CD4-positive, alpha-beta T cell treated with Interleukin-12 subunit alpha and Interleukin-12 subunit beta, for 1 hour (primary cell): Measurements from ENCODE around the gene RFK.
"Not testable (repeated sequence)": the region's sequence is repeated elsewhere in the genome, so short reads cannot be mapped to it uniquely, and the experiment has no call there.

ENCODE experiments used
- DNase-seq: peaks from one replicate; pipeline ENCODE4 v3.0.0-alpha.2; 2020

Gene RFK

DNA sequence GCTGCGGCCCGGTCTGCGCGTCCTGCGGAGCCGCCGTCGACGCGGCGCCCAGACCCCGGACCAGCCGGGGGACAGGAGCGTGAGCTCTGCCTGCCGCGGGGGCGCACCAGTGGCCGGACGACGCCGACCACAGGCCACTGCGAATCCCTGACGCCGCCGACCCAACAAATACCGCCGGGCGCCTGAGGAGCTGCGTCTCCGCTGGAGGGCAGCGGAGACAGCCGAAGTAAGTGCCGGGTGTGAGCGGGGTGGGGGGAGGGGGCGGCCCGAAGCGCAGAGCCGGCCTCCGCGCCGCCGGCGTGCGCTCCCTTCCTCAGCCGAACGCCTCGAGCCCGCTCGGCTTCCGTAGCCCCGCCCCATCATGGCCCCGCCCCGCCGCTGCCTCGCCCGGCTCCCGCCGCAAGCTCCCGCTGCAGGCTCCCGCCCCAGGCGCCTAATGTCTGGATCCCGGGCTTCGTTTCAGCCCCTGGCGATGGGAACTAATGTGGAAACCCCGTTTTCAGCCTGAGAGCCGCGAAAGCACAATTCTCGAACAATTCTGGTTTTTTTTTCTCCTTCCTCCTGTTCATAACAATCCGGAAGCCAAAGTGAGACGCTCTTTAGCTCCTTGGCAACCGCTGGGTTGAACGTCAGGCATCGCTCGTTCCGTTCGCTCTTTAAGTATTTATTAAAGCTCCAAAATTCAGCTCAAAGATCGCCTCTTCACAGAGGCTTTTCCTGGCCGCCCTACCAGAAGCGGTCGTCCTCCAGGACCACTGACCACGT, at the start of gene RFK:
TSS of gene RFK (minus strand) at position 232 of the 765 bp plus-strand sequence. CDS start 255 bp downstream, outside the sequence.
- DNase-seq: peak; percentile 94

DNA sequence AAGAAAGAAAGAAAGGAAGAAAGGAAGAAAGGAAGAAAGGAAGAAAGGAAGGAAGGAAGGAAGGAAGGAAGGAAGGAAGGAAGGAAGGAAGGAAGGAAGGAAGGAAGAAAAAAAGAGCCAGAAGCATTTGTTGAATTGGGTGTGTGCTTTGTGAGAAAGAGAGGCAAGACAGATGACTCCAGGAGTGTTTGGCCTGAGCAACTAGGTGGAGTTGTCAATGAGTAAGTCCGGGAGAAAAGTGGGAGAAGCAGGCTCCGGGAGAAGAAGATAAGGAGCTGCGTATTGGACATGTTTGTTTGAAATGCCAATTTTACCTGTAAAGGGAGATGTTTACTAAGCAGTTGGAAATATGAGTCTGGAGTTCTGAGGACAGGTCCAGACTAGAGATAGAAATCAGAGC, 49.7 kb upstream of the RFK start:
- no peak for DNase-seq

DNA sequence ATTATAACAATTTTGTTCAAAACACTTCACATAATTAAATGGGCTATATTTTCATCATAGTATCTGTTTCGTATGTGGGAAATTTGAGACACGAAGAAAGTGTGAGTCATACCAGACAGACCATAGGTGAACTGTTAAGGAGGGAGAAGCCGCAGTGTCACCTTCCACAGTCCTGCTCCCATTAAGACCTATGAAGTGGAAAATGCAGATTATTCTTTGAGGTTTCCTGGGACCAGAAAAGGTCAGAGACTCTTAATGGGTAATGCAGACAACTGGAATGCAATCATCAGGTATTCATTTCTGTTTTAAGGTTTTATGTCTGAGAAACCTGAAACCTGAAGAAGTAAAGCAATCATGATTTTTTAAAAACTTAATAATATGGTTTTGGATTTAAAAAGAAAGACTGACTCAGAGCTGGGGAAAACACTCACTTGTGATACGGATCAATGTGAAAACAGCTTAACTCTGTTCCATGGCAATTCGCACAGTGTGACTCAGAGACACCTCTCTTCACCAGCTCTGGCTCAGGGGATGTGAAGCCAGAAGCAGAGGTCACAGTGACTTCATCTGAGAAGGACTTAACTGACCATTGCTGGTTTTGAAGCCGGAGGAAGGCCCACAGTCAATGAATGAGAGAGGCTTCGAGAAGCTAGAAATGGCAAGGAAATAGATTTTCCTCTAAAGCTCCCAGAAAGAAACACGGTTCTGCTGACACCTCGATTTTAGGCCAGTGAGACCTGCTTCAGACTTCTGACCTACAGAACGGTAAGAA, 47.5 kb upstream of the RFK start:
- DNase-seq: no peak

DNA sequence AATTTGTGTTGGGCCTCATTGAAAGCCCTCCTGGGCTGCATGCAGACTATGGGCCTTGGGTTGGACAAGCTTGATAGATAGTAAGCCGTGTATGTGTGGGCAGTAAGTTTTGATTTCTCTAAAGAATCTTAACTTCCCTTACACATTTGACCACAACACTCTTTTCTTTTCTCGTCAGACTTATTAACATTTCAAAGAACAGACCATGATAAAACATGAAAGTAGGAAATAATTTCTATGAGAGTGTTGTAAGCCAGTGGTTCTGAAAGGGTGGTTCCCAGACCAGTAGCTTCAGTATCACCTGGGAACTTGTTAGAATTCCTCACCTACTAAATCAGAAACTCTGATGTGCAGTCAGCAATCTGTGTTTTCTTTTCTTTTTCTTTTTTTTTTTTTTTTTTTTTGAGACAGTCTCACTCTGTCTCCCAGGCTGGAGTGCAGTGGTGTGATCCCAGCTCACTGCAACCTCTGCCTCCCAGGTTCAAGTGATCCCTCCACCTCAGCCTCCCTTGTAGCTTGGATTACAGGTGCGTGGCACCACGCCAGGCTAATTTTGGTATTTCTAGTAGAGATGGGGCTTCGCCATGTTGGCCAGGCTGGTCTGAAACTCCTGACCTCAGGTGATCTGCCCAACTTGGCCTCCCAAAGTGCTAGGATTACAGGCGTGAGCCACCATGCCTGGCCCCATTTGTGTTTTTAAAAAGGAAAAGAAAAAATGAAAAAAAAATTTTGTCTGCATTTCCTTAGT, 44.8 kb upstream of the RFK start:
- no peak for DNase-seq

DNA sequence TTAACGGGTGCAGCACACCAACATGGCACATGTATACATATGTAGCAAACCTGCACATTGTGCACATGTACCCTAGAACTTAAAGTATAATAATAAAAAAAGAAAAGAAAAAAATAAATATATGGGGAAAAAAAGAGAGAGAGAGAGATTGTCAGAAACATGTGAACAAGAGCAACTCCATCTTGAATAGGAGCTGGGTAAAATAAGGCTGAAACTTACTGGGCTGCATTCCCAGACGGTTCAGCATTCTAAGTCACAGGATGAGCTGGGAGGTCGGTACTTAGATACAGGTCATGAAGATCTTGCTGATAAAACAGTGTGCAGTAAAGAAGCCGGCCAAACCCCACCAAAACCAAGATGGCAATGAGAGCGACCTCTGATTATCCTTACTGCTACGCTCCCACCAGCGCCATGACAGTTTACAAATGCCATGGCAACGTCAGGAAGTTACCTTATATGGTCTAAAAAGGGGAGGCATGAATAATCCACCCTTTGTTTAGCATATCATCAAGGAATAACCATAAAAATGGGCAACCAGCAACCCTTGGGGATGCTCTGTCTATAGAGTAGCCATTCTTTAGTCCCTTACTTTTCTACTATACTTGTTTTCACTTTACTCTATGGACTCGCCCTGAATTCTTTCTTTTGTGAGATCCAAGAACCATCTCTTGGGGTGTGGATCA, 42.9 kb upstream of the RFK start:
- not testable (repeated sequence) for DNase-seq

DNA sequence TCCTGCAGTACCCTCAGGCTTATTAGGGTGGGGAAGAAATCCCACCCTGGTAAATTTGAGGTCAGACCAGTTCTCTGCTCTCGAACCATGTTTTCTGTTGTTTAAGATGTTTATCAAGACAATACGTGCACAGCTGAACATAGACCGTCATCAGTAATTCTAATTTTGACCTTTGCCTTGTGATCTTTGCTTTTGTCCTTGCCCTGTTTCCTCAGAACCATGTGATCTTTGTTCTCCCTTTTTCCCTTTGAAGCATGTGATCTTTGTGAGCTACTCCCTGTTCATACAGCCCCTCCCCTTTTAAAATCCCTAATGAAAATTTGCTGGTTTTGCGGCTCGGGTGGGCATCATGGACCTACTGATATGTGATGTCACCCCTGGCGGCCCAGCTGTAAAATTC, 40.7 kb upstream of the RFK start:
- not testable (repeated sequence) for DNase-seq

DNA sequence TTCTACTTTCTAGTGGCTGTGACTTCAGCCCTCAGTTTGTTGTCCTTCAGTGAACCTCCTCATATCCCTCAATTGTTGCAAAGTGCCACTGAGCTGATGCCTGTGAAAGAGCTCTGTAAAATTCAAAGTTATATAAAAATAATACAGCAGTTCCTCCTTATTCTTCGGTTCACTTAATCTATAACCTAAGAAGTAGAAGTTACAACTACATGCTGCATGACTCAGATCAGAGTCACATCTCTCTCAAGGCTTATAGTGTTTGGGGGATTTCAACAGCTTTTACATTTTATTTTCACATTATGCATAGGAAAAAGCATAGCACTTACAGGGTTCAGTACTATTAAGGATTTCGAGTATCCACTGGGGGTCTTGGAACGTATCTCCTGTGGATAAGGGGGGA, 39.6 kb upstream of the RFK start:
- no peak for DNase-seq

DNA sequence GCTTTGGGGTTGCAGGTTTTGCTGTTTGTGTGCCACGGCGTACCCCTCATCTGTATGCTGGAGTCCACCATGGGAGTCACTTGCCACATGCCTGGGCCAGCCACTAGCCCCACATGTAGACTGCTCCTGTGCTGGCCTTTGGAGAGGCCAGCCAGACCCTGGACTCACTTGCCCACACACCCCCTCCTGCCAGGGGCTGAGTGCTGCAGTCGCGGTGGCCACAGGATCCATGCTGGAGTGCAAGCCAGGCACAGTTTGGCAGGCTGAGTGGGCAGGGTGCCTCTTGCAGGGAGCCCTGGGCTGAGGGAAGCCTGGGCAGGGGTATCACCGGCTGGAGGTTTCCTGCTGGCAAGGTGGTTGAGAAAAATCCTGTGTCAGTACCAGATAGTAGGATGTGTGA, 39.2 kb upstream of the RFK start:
- DNase-seq: no peak

DNA sequence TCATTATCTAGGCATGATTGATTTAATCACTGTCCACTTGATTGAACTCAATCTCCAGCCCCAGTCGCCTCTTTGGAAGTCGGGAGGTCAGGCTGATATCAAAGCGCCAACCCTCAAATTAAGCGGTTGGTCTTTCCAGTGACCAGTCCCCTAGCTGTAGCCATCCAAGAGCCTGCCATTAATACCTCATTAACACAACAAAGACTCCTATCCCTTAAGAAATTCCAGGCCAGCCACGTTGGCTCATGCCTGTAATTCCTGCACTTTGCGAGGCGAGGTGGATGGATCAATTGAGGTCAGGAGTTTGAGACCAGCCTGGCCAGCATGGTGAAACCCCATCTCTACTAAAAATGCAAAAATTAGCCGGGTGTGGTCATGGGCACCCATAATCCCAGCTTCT, 37.4 kb upstream of the RFK start:
- DNase-seq: no peak

DNA sequence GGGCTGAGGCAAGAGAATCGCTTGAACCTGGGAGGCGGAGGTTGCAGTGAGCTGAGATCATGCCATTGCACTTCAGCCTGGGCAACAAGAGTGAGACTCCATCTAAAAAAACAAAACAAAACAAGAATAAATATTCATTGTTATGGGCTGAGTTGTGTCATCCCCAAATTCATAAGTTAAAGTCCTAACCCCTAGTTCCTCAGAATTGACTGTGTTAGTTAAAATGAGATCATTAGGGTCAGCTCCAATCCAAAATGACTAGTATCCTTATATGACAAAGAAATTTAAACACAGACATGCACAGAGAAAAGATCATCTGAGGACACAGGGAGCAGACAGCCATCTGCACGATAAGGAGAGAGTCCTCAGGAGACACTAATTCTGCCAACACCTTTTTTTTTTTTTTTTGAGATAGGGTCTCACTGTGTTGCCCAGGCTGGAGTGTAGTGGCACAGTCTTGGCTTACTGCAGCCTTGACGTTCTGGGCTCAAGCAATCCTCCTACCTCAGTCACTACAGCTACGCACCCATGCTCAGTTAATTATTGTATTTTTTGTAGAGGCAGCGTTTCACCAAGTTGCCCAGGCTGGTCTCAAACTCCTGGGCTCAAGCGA, 32.7 kb upstream of the RFK start:
- DNase-seq: no peak

DNA sequence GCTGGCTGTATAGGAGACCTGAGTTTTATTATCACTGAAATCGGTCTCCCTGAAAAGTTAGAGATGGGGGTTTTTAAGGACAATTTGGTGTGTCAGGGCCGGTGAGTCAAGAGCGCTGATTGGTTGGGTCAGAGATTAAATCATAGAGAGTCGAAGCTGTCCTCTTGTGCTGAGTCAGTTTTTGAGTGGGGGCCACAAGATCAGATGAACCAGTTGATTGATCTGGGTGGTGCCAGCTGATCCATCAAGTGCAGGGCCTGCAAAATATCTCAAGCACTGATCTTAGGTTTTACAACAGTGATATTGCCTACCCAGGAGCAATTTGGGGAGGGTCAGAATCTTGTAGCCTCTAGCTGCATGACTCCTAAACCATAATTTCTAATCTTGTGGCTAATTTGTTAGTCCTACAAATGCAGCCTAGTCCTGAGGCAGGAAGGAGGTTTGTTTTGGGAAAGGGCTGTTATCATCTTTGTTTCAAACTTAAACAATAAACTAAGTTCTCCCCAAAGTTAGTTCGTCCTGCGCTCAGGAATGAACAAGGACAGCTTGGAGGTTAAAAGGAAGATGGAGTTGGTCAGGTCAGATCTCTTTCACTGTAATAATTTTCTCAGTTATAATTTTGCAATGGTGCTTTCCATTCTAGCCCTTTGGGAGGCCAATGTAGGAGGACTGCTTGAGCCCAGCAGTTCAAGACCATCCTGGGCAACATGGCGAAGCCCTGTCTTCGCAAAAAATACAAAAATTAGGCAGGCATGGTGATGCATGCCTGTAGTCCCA, 31.6 kb upstream of the RFK start:
- DNase-seq: no peak

DNA sequence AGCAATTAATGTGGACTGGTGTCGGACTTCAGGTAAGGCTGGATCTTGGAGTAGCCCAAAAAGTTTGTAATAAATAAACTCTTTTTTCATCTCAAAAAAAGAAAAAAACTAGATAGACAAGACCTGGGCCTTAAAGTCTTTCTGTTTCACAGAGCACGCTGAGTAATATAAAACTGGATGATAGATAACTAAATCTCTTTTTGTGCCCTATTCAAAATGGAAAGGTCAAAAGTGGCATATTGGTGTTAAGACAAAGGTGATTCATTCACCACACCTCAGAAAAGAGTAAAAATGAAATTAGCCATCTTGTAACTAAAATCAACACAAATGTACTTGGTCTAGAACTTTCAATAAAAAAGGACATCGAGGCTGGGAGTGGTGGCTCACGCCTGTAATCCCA, 30.3 kb upstream of the RFK start:
- no peak for DNase-seq

DNA sequence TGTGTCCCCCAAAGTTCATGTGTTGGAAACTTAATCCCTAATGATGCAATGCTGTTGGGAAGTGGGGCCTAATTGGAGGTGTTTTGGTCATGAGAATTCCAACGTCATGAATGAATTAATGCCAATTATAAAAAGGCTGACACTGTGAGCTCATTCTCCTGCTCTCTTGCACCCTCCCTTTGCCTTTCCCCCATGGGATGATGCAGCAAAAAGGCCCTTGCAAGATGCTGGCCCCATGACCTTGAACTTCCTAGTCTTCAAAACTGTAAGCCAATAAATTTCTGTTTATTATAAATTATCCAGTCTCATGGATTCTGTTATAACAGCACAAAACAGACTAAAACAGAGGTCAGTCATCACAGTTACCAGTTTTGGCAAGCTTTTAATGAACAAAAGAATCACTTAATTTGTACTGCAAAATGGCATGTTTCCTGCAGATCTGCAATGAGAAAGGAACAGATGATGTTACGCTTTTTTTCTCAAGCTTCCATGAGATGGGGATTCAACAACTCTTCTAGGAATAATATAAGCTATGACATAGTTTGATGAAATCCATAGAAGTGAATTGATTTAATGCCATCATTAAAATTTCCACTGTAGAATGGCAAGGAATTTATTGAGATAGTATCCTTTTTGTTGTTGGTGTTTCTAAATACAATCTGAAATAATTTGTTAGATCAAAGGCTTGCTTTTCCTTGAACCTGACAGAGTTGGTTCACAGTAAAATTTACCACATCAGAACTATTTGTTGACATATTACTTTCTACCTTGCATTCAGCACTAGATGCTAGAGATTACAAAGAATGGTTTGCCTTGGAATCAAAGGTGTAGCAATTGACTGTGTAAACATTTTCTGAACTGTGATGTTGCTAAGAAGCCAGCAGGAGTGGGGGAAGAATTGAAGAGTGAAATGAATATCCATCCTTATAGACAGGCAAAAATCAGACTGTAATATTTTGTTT, 29.3 kb upstream of the RFK start:
- DNase-seq: no peak

DNA sequence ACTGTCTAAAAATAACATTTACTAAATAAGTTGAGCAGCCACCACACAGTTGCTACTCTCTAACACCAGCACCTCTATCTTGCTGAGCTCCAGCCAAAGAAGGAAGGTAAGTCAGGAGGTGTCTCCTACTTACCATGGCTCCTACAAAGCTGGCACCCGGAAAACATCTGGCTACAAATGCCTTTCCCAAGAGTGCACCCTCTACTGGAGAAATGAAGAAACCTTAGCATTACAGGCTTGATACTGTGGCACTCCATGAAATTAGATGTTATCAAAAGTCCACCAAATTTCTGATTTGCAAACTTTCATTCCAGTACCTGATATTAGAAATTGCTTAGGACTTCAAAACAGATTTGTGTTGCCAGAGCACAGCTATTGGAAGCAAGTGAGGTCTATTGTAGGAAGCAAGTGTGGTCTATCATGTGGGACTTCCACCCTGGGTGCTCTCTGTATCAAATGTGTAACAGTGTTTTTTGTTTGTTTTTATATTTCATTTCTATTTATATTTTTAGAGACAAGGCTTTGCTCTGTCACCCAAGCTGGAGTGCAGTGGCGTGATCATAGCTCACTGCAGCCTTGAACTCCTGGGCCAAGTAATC, 25.7 kb upstream of the RFK start:
- peak; percentile 29 for DNase-seq

DNA sequence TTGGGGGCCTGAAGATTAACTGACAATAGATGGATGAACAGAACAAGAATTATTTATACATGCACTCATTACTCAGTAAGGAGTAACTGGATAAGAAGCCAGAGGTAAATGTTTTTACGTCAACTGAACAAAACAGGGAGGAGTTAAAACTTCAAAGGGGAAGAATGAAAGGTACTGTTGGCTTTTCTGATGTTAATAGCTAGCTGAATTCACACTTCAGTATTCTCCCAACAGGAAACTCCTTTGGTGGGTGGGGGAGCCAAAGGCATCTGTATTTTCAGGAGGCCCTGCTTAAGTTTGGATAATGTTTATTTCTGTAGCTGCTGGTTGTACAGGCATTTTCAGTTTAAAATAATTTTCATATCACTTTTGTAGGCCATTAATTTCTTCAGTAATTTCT, 23.2 kb upstream of the RFK start:
- no peak for DNase-seq

DNA sequence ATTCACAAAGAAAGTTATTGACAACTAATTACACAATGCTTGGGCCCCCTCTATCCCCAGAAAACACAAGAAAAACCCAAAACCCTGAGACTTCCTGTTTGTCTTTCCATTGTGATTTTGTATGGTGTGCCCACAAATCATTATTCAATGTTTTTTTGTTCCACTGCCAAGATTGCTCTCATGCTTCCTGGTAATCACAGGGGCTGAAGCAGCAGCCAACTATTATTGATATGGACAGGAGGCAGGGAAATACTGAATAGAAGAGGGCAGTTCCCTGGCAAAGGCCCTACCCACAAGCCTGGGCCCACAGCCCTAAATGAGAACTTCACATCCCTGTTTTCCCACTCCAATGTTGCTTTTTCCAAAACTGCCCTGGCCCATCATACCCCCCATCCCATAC, 21.5 kb upstream of the RFK start:
- DNase-seq: no peak

DNA sequence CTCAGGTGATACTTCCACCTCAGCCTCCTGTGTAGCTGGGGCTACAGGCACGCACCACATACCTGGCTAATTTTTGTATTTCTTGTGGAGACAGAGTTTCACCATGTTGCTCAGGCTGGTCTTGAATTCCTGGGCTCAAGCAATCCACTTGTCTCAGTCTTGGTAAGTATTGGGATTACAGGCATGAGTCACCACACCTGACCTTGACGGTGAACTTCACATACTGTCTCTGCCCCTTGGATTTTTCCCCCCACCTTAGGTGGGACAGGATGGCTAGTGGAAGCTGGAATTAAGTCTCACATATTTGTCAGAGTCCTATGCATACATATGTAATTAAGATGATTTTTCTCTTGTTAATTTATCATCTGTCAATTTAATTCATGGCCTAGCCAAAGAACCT, 20.9 kb upstream of the RFK start:
- no peak for DNase-seq

DNA sequence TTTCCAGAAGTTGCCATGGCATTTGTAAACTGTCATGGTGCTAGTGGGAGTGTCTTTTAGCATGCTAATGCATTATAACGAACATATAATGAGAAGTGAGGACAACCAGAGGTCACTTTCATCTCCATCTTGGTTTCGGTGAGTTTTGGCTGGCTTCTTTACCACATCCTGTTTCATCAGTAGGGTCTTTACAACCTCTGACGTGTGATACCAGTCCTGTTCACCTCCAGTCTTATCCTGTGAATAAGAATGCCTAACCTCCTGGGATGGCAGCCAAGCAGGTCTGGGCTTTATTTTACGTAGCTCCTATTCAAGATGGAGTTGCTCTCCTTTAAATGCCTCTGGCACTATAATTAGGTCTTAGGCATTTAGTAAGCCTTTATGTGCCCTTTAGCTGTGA, 20.4 kb upstream of the RFK start:
- no peak for DNase-seq

DNA sequence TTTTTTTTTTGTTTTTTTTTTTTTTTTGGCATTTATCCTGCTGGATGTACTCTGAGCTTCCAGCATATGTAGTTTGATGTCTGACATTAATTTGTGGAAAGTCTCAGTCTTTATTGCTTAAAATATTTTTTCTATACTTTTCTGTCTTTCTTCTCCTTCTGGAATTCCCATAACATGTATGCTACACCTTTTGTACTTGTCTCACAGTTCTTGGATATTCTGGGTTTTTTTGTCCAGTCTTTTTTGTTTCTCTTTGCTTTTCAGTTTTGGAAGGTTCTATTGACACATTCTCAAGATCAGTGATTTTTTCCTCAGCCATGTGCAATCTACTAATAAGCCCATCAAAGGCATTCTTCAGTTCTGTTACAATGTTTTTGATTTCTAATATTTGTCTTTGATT, 19.4 kb upstream of the RFK start:
- DNase-seq: no peak

DNA sequence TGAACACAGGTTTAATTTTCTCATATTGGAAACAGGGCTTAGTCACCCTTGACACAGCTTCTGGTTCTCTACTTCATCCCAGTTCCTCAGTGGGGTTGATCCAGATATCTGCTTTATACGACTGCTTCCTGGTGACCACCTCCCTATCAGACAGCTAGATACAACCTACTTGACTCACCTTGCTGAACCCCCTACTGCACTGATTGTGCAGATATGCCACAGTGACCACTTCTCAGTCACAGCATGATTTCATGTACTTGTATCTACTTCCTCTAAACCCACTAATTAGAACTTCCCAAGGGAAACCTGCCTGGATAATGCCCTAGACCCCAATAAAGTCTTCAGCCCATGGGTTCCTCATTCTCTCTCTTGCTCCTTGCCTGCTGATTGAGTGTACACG, 18.4 kb upstream of the RFK start:
- DNase-seq: no peak
